Measurements from ENCODE around the gene RGS10. TPM values are rescaled to one million over a fixed set of nuclear protein-coding genes. Genes with fewer than 3 reads are reported as not detected.

RGS10 gene
- total and polyA plus RNA-seq, 2 experiments from 2014 or later = 16.8 to 26.8 TPM

- Histone ChIP-seq H3K27ac (ENCODE audit: low read depth) (no peak overlapping the region), H3K27me3 (ENCODE audit: insufficient read depth) (no peaks in the 10 kb centered on the region), H4K20me1 (replicated peaks; ENCODE audit: insufficient read depth) (no peaks in the 10 kb centered on the region), H2AFZ (no peak overlapping the region), H3K9me2 (ENCODE audit: insufficient read depth) (no peaks in the 10 kb centered on the region), H3F3A (replicated peaks; ENCODE audit: low read depth) (no peaks in the 10 kb centered on the region), H3K79me2 (replicated peaks; ENCODE audit: insufficient read depth) (no peaks in the 10 kb centered on the region), H3K4me2 (no peak overlapping the region), H3K4me3 (no peak overlapping the region), H3K4me1 (ENCODE audit: insufficient read depth) (0 out of 2 replicates have a peak, but pooled peaks cover 4% of the 10 kb centered on the region), H3K36me3 (ENCODE audit: insufficient read depth) (no peaks in the 10 kb centered on the region)
- H3K27ac Mint-ChIP-seq = no peak overlapping the region
- DNase-seq (ENCODE audit: low spot score) = no peak
- no peaks in the 10 kb centered on the region for H3K9me3 Mint-ChIP-seq
- H3K4me1 Mint-ChIP-seq = peaks cover 10% of the 10 kb centered on the region
- no peaks in the 10 kb centered on the region for H3K36me3 Mint-ChIP-seq (ENCODE audit: low read depth)
- ATAC-seq = no peak
- H3K27me3 Mint-ChIP-seq (ENCODE audit: insufficient read depth, low read depth, poor library complexity) = peaks cover 4% of the 10 kb centered on the region
- no peak overlapping the region for H3K4me3 Mint-ChIP-seq
- TF ChIP-seq ZNF462 (CRISPR knock-in tag; IDR thresholded peaks at IDR 0.05) (no peak), ZNF114 (CRISPR knock-in tag; IDR thresholded peaks at IDR 0.05) (no peak), CTCF (conservative IDR thresholded peaks at IDR 0.05; ENCODE audit: low read depth in 2 of 2) (no peak), EZH2phosphoT487 (IDR thresholded peaks at IDR 0.05; ENCODE audit: unreplicated experiment) (no peak), CREB1 (CRISPR knock-in tag; IDR thresholded peaks at IDR 0.05; ENCODE audit: low read depth) (no peak), JUNB (IDR thresholded peaks at IDR 0.05; ENCODE audit: unreplicated experiment) (no peak)
- TF ChIP-seq, protein P1, sequence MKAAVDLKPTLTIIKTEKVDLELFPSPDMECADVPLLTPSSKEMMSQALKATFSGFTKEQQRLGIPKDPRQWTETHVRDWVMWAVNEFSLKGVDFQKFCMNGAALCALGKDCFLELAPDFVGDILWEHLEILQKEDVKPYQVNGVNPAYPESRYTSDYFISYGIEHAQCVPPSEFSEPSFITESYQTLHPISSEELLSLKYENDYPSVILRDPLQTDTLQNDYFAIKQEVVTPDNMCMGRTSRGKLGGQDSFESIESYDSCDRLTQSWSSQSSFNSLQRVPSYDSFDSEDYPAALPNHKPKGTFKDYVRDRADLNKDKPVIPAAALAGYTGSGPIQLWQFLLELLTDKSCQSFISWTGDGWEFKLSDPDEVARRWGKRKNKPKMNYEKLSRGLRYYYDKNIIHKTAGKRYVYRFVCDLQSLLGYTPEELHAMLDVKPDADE (IDR thresholded peaks at IDR 0.05) = no peak
These were observed 42.9 kb downstream of the RGS10 start for GRCh38 chr10:119499677-119500002.
